OCI-LY7 (cell line): ENCODE data around the gene SCN5A.

Source experiments
- EZH2phosphoT487 ChIP-seq: fragments of 200-600 bp; sonication (generic); IDR thresholded peaks from 2 replicates; pipeline ENCODE4 v1.6.1; 2018; ENCODE audit warnings: low read depth, borderline replicate concordance, mild to moderate bottlenecking, mixed run types, antibody characterized with exemption, low read length, moderate library complexity, mixed read lengths
- TF ChIP-seq, protein P1 (sequence below): fragments of 200-600 bp; sonication (generic); conservative IDR thresholded peaks from 2 replicates; pipeline ENCODE4 v1.5.1; 2014; ENCODE audit warnings: mild to moderate bottlenecking, antibody characterized with exemption, low read length, moderate library complexity, mixed read lengths

DNA sequence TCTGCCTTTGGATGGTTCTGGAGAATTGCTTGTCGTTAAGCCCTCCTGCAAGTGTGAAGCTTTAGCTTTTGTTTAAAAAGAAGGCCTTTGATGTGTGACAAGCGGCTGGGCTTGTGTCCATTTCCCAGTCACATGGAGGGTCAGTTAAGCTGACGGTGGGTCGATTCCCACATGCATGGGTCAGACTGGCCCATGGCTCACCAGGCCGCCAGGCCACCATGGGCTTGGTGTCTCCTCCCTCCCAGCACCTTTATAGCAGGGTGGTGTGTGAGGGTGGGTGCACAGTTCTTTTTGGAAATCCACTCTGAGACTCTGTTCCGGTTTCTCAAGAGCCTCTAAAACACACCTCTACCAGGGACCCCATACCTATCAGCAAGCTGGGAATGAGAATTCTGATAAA is 67.2 kb downstream of the SCN5A start:
- TF ChIP-seq, protein P1, sequence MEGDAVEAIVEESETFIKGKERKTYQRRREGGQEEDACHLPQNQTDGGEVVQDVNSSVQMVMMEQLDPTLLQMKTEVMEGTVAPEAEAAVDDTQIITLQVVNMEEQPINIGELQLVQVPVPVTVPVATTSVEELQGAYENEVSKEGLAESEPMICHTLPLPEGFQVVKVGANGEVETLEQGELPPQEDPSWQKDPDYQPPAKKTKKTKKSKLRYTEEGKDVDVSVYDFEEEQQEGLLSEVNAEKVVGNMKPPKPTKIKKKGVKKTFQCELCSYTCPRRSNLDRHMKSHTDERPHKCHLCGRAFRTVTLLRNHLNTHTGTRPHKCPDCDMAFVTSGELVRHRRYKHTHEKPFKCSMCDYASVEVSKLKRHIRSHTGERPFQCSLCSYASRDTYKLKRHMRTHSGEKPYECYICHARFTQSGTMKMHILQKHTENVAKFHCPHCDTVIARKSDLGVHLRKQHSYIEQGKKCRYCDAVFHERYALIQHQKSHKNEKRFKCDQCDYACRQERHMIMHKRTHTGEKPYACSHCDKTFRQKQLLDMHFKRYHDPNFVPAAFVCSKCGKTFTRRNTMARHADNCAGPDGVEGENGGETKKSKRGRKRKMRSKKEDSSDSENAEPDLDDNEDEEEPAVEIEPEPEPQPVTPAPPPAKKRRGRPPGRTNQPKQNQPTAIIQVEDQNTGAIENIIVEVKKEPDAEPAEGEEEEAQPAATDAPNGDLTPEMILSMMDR: no peak
- TF ChIP-seq EZH2phosphoT487: no peak
